ENCODE data around the gene POLR1E.
A peak's percentile ranks its signal among the peaks of the same experiment; 100 is the strongest.

POLR1E gene

GRCh38 chr9:37542895-37543294 lies 57.1 kb downstream of the POLR1E start:
- no peaks in the 10 kb centered on the region for H3K4me1 ChIP-seq (ENCODE audit: control insufficient read depth, insufficient read depth, low read length)
- H3K27me3 ChIP-seq (ENCODE audit: control insufficient read depth, insufficient read depth, low read length), result no peaks in the 10 kb centered on the region
- peaks cover 16% of the 10 kb centered on the region for H3K36me3 ChIP-seq (ENCODE audit: insufficient read depth, low read length)
- H3K4me2 ChIP-seq (ENCODE audit: low read length), result no peak overlapping the region
- H3K9me3 ChIP-seq (replicated peaks; ENCODE audit: low read length), result no peaks in the 10 kb centered on the region
- H3K4me3 ChIP-seq (ENCODE audit: low read length), result no peak overlapping the region
- no peak overlapping the region for H3K9ac ChIP-seq (ENCODE audit: low read depth, low read length)

GRCh38 chr9:37543468-37543867 lies 57.7 kb downstream of the POLR1E start:
- Histone ChIP-seq H3K9me3 (replicated peaks; ENCODE audit: low read length) (no peaks in the 10 kb centered on the region), H3K4me1 (ENCODE audit: control insufficient read depth, insufficient read depth, low read length) (no peaks in the 10 kb centered on the region), H3K4me3 (ENCODE audit: low read length) (no peak overlapping the region), H3K9ac (ENCODE audit: low read depth, low read length) (no peak overlapping the region), H3K27me3 (ENCODE audit: control insufficient read depth, insufficient read depth, low read length) (no peaks in the 10 kb centered on the region), H3K4me2 (ENCODE audit: low read length) (no peak overlapping the region), H3K36me3 (ENCODE audit: insufficient read depth, low read length) (peaks cover 16% of the 10 kb centered on the region)

DNA sequence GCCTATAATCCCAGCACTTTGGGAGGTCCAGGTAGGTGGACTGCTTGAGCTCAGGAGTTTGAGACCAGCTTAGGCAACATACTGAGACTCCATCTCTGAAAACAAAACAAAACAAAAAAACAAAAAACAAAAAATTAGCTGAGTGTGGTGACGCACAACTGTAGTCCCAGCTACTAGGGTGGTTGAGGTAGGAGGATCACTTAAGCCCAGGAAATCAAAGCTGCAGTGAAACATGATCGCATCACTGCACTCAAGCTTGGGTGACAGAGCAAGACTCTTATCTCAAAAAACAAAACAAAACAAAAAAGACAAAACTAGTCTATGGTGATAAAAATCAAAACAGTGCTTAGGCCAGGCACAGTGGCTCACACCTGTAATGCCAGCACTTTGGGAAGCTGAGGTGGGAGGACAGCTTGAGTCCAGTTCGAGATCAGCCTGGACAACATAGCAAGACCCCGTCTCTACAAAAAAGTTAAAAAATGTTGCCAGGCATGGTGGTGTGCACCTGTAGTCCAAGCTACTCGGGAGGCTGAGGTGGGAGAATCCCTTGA lies 61.7 kb downstream of the POLR1E start:
- Histone ChIP-seq H3K9ac (ENCODE audit: low read depth, low read length) (no peak overlapping the region), H3K4me2 (ENCODE audit: low read length) (no peak overlapping the region)

GRCh38 chr9:37549527-37549926 lies 63.8 kb downstream of the POLR1E start:
- H3K4me3 ChIP-seq (ENCODE audit: low read length), result no peak overlapping the region
- H3K4me1 ChIP-seq (ENCODE audit: control insufficient read depth, insufficient read depth, low read length), result peaks cover 7% of the 10 kb centered on the region
- no peak overlapping the region for H3K4me2 ChIP-seq (ENCODE audit: low read length)
- no peak overlapping the region for H3K9ac ChIP-seq (ENCODE audit: low read depth, low read length)
- no peaks in the 10 kb centered on the region for H3K9me3 ChIP-seq (replicated peaks; ENCODE audit: low read length)
- no peaks in the 10 kb centered on the region for H3K27me3 ChIP-seq (ENCODE audit: control insufficient read depth, insufficient read depth, low read length)
- H3K36me3 ChIP-seq (ENCODE audit: insufficient read depth, low read length), result no peaks in the 10 kb centered on the region

More for the DNA sequence above, 61.7 kb downstream of the POLR1E start:
- Histone ChIP-seq H3K36me3 (ENCODE audit: insufficient read depth, low read length) (no peaks in the 10 kb centered on the region), H3K4me3 (ENCODE audit: low read length) (no peak overlapping the region), H3K4me1 (ENCODE audit: control insufficient read depth, insufficient read depth, low read length) (peaks cover 7% of the 10 kb centered on the region), H3K9me3 (replicated peaks; ENCODE audit: low read length) (no peaks in the 10 kb centered on the region), H3K27me3 (ENCODE audit: control insufficient read depth, insufficient read depth, low read length) (no peaks in the 10 kb centered on the region)

- H3K4me2 ChIP-seq (ENCODE audit: low read length), result no peak overlapping the region
- no peaks in the 10 kb centered on the region for H3K27me3 ChIP-seq (ENCODE audit: control insufficient read depth, insufficient read depth, low read length)
- peaks cover 7% of the 10 kb centered on the region for H3K4me1 ChIP-seq (ENCODE audit: control insufficient read depth, insufficient read depth, low read length)
- H3K36me3 ChIP-seq (ENCODE audit: insufficient read depth, low read length), result no peaks in the 10 kb centered on the region
- H3K4me3 ChIP-seq (ENCODE audit: low read length), result no peak overlapping the region
- H3K9me3 ChIP-seq (replicated peaks; ENCODE audit: low read length), result no peaks in the 10 kb centered on the region
- H3K9ac ChIP-seq (ENCODE audit: low read depth, low read length), result peak overlapping the region; percentile 12
These were observed 65.0 kb downstream of the POLR1E start for GRCh38 chr9:37550781-37551180.

DNA sequence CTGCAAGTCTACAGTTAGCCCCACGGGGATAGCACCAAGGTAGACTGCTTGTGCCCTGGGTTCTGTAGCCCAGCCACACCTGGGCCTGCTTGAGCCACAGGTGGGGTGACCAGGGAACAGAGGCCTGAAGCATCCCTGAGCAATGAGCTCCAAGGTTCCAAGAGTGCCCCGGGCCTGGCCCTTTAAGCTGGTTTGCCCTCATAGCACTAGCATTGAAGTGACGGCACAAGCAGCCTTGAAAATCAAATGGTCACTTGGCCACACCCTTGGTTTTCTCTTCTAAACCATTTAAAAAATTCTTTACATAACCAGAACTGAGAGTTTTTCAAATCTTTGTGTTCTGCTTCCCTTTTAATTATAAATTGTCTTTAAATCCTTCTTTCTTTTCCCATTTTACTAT lies 65.7 kb downstream of the POLR1E start:
- no peaks in the 10 kb centered on the region for H3K36me3 ChIP-seq (ENCODE audit: insufficient read depth, low read length)

GRCh38 chr9:37551888-37552287 lies 66.1 kb downstream of the POLR1E start:
- Histone ChIP-seq H3K27me3 (ENCODE audit: control insufficient read depth, insufficient read depth, low read length) (no peaks in the 10 kb centered on the region), H3K36me3 (ENCODE audit: insufficient read depth, low read length) (no peaks in the 10 kb centered on the region), H3K4me3 (ENCODE audit: low read length) (no peak overlapping the region), H3K4me1 (ENCODE audit: control insufficient read depth, insufficient read depth, low read length) (peaks cover 12% of the 10 kb centered on the region), H3K9me3 (replicated peaks; ENCODE audit: low read length) (no peaks in the 10 kb centered on the region), H3K4me2 (ENCODE audit: low read length) (no peak overlapping the region), H3K9ac (ENCODE audit: low read depth, low read length) (no peak overlapping the region)

More for the DNA sequence above, 65.7 kb downstream of the POLR1E start:
- Histone ChIP-seq H3K27me3 (ENCODE audit: control insufficient read depth, insufficient read depth, low read length) (no peaks in the 10 kb centered on the region), H3K9me3 (replicated peaks; ENCODE audit: low read length) (no peaks in the 10 kb centered on the region), H3K4me3 (ENCODE audit: low read length) (no peak overlapping the region), H3K4me1 (ENCODE audit: control insufficient read depth, insufficient read depth, low read length) (peaks cover 12% of the 10 kb centered on the region), H3K9ac (ENCODE audit: low read depth, low read length) (no peak overlapping the region), H3K4me2 (ENCODE audit: low read length) (no peak overlapping the region)
